GM18870 (cell line): Measurements from ENCODE around the gene TRIM71.
"Not testable (repeated sequence)": the region's sequence is repeated elsewhere in the genome, so short reads cannot be mapped to it uniquely, and the experiment has no call there.

Source experiments
- ATAC-seq: cut with Tn5 transposase; IDR thresholded peaks from one replicate; pipeline ENCODE4 v1.9.1; 2021; ENCODE audit warnings: moderate library complexity; ENCODE audit not compliant: unreplicated experiment

Gene TRIM71

GRCh38 chr3:32819551-32820348 lies 2.0 kb downstream of the TRIM71 start:
- ATAC-seq: no peak

GRCh38 chr3:32820430-32820829 lies 2.6 kb downstream of the TRIM71 start:
- ATAC-seq: no peak

GRCh38 chr3:32820971-32821685 lies 3.3 kb downstream of the TRIM71 start:
- no peak for ATAC-seq

DNA sequence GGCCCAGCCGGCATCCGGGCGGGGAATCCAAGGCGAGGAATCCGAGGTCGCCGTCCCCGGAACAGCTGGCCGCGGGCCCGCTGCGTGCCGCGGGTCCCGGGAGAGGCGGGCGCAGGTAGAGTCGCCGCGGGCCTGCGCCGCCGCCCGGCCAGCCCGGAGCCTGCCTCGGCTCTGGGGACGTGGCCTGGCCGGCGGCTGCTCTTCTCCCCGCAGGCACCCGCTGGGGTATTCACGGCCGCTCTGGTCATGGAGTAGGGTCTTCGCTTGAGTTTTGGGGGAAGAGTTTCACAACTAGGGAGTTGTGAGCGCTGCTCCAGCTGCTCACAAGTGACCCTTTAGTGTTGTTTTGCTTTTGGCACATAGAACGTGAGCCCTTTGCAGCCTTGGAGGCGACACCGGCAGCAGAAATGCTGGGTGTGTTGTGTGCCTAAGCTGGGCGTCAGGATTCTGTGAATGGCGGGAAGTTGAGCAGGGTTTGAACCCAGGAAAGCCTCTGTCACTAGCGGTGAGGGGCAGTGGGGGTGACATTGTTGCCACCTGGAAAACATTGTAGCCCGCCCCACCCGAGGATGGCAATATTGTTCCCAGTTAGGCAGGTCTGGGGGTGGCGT lies 4.0 kb downstream of the TRIM71 start:
- no peak for ATAC-seq

DNA sequence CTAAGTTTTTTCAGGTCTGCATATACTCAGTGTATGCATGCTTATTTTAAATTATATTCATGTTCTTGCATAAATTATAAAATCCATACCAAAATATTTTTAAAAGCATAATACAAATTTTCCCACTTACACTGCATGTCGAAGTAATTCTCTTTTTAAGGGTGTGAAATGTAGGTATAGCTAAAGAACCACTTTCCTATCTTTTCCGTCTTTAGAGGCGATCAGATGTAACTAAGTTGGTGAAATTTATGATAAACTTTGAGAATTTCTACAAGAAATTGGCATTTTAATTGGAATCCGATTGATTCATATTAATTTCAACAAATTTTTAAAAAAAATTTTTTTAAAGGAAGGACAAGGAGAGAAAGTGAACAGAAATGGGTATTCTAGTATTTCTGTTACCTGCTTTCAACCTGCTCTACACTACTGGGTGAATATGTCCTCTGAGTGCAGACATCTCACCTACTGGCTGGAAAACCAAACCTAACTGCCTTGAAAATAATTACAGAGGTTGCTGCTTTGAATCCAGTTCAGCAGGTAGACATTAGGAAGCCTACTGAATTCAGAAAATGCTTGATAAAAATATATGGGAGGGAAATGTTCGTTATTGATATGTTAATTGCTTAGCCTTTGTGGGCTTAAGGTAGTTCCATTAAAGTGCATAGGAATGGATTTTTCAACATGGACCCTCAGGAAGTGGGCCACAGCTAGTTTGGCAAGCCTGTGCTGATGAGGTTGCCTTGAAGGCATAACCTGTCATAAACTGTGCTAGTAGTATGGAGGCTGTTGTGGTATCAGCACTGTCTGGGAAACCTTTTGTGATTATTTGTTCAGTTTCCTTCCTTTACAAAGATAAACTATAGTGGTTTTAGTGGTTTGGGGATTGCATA lies 5.1 kb downstream of the TRIM71 start:
- ATAC-seq: no peak

GRCh38 chr3:32823641-32824184 lies 5.9 kb downstream of the TRIM71 start:
- not testable (repeated sequence) for ATAC-seq

DNA sequence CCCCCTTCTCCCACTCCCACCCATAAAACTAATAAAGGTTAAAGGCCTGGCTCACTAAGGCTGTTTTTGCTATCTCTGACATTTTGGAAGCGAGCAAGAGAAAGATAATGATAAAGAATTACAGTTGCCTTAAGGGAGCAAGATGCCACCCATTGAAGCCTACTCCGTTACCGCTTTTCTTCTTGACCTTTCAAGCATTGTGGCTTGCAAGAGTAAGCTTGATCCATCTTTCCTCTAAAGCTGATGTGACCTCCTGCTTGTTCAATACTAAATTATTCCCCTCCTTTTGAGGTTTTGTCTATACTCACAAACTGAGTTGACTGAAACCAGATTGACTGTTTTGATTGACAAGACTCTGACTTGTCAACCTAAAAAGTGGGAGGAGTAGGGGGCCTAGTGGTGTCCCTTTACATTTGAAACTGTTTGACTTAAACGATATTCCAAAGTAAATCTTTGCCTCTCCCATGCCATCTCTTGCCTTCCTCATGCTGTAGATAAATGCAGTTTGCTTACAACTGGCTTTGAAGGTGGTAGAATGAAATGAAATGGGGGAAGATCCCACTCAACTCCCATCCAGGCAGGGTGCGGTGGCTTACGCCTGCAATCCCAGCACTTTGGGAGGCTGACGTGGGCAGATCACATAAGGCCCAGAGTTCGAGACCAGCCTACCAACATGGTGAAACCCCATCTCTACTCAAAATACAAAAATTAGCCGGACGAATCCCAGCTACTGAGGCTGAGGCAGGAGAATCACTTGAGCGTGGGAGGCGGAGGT lies 8.0 kb downstream of the TRIM71 start:
- ATAC-seq: no peak

DNA sequence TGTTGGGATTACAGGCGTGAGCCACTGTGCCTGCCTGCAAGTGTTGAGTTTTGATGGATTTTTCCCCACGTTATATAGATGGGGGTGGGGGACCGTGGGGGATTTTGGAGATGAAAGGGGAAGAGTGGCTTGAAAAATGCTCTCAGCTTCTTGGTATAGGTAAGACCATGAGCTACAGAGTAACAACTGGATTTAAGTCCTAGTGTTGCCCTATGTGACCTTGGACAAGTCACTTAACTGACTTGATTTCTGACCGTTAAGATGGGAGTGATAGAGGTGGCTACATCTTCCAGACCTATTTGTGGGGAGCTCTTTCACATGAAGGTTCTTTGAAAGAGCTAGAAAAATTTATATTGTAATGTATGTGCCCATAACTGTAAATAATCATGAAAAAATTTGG lies 13.3 kb downstream of the TRIM71 start:
- ATAC-seq: no peak

- no peak for ATAC-seq
These were observed 14.0 kb downstream of the TRIM71 start for GRCh38 chr3:32831791-32832190.

DNA sequence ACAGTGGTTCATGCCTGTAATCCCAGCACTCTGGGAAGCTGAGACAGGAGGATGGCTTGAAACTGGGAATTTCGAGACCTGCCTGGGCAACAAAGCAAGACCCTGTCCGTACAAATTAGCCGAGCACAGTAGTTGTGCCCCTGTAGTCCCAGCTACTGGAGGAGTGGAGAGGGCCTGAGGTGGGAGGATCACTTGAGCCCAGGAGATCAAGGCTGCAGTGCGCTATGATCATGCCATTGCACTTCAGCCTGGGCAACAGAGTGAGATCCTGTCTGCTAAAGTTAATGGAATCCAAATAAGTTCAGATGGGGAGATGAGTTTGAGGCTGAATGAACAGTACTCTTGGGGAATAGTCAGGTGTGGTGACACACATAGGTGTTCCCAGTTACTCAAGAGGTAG lies 14.4 kb downstream of the TRIM71 start:
- ATAC-seq: no peak

GRCh38 chr3:32835049-32835371 lies 17.2 kb downstream of the TRIM71 start:
- no peak for ATAC-seq

DNA sequence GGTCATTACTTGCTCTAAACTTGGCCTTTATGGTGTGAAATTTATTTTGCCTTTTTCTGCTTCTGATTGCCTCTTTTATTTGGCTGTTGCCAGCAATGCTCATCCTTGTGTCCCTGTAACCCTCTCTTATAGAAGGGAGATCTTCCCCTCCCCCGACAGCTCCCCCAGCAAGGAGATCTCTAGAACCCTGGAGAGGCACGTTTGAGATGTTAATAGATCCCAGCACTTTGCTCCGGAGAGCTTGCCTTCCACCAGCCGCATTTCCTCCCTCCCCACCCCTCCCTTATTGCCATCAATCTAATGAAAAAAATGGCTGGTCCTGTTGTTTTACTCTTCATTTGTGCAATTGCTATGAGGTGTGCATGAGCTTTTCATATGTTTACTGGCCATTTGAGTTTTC lies 18.2 kb downstream of the TRIM71 start:
- no peak for ATAC-seq

GRCh38 chr3:32836601-32837000 lies 18.8 kb downstream of the TRIM71 start:
- ATAC-seq: no peak

GRCh38 chr3:32837366-32837765 lies 19.6 kb downstream of the TRIM71 start:
- ATAC-seq: no peak

GRCh38 chr3:32837789-32838188 lies 20.0 kb downstream of the TRIM71 start:
- no peak for ATAC-seq

DNA sequence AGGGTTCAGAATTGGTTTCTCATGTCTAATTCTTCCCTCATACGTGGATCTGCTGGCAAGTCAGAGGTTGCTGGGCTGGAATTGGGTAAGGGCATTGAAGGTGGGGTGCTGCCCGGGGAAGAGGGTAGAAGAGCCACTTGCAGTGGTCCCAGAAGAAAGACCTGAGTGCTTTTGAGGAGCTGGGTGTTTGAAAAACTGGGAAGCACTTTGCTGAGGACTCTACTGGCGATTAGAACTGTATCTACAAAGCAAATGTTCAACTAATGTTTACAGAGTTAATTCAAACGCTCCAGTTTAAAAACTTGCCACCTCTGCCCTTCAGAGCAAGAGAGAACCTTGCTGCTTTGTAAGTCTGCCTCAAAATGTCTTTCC lies 21.9 kb downstream of the TRIM71 start:
- ATAC-seq: no peak

DNA sequence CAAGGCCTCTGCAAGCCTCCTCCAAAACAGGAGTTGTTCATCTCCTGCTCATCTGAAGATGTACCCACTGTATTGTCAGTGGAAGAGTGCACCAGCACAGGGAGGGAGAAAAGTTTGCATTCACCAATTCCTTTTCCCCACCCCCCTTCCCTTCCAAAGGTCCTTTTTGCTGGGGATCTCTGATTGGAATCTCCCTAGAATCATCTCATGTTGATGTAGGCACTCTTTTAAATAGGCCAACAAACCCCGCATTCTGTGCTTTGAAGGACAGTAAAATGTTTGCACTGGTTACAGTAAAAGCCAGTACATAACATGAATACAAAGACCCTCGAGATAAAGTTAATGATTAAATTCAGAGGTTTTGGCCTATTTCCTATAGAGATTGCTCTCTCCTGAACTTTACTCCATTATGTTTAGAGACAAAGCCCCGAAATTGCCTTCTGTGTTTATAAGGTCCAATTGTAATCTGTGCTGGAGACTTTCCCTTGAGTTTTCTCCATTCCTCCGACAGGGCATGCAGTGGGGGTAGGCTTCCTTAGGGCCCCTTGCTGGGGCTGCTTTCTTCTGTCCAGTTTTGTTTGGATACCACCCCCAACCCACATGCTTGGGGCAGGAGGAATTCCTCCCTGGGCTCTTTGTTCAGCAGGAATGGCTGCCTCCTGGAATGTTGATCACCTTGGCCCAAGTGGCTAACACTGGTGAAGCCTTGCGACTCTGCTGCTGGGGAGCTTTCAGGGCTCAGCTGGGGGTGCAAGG lies 22.5 kb downstream of the TRIM71 start:
- no peak for ATAC-seq

- ATAC-seq: no peak
These were observed 23.5 kb downstream of the TRIM71 start for GRCh38 chr3:32841341-32841740.

DNA sequence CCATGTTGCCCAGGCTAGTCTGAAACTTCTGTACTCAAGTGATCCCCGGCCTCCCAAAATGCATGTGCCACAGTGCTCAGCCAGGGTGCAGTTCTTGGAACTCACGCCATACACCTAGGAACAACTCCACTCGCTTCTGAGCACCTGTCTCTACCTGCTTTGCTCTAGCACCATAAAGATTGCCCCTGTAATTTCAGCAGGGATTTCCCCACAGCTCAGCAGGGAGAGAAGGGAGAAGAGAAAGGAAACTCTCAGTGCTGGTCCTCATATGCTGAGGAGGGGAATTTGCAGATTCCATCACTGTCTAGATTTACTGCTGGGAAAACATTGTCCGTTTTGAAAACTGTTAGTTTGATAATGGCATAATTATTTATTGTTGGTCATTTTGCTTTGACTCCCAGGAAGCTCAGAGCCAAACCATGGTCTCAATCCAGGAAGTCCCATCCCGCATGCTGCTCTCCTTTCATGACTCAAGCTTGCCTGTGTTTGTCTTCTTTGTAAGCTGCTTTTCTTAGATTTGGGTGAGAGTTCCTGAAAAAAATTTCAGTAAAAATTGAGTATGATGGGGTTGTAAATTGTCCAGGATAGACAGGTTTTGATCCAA lies 24.2 kb downstream of the TRIM71 start:
- no peak for ATAC-seq
